UCSD-AML1 (cell line): Measurements from ENCODE around the gene TTC39A.

Experiments used
- DNase-seq: peaks from one replicate; lab custom pipeline; 2025; ENCODE audit not compliant: unreplicated experiment; lab: John Stamatoyannopoulos, UW

Gene TTC39A

GRCh38 chr1:51316113-51316845 lies 14.1 kb downstream of the TTC39A start:
- no peak for DNase-seq

- DNase-seq: no peak
Measured at GRCh38 chr1:51314974-51315373, 15.4 kb downstream of the TTC39A start.

- peak; percentile 46 for DNase-seq
Measured at GRCh38 chr1:51313961-51314777, 16.2 kb downstream of the TTC39A start.

GRCh38 chr1:51313268-51313852 lies 17.0 kb downstream of the TTC39A start:
- no peak for DNase-seq

- DNase-seq: no peak
Measured at GRCh38 chr1:51312718-51313117, 17.6 kb downstream of the TTC39A start.

GRCh38 chr1:51311826-51312225 lies 18.5 kb downstream of the TTC39A start:
- no peak for DNase-seq

- DNase-seq: peak; percentile 30
Measured at GRCh38 chr1:51310871-51311613, 19.3 kb downstream of the TTC39A start.

- DNase-seq: no peak
Measured at GRCh38 chr1:51309291-51309690, 21.1 kb downstream of the TTC39A start.

GRCh38 chr1:51308636-51309035 lies 21.7 kb downstream of the TTC39A start:
- DNase-seq: no peak

- DNase-seq: no peak
Measured at GRCh38 chr1:51306950-51307349, 23.4 kb downstream of the TTC39A start.

GRCh38 chr1:51305371-51305823 lies 25.0 kb downstream of the TTC39A start:
- no peak for DNase-seq

GRCh38 chr1:51304360-51304759 lies 26.0 kb downstream of the TTC39A start:
- DNase-seq: no peak

- peak; percentile 61 for DNase-seq
Measured at GRCh38 chr1:51303751-51304251, 26.6 kb downstream of the TTC39A start.

- DNase-seq: no peak
Measured at GRCh38 chr1:51303315-51303714, 27.0 kb downstream of the TTC39A start.

GRCh38 chr1:51302746-51303145 lies 27.6 kb downstream of the TTC39A start:
- no peak for DNase-seq

GRCh38 chr1:51302270-51302669 lies 28.1 kb downstream of the TTC39A start:
- no peak for DNase-seq

- no peak for DNase-seq
Measured at GRCh38 chr1:51301844-51302162, 28.6 kb downstream of the TTC39A start.

GRCh38 chr1:51301152-51301843 lies 29.1 kb downstream of the TTC39A start:
- DNase-seq: no peak

GRCh38 chr1:51299981-51300670 lies 30.2 kb downstream of the TTC39A start:
- no peak for DNase-seq
